SK-N-MC (cell line): Measurements from ENCODE around the gene MRPL55.

Source experiments
- DNase-seq: peaks from one replicate; pipeline ENCODE4 v3.0.0-alpha.2; 2011; ENCODE audit warnings: low read depth, low spot score
- H3K27ac ChIP-seq: fragments of 200-600 bp; sonication (generic); 2 replicates; pipeline ENCODE4 v1.5.1; 2016; ENCODE audit warnings: mixed run types
- H3K36me3 ChIP-seq: fragments of 200-600 bp; sonication (generic); 2 replicates; pipeline ENCODE4 v1.6.1; 2017; ENCODE audit warnings: antibody characterized with exemption, low read length, mixed read lengths; ENCODE audit not compliant: insufficient read depth
- H3K4me3 ChIP-seq: fragments of 200-600 bp; sonication (generic); 2 replicates; pipeline ENCODE4 v1.5.1; 2016
- H3K9ac ChIP-seq: fragments of 200-600 bp; sonication (generic); 2 replicates; pipeline ENCODE4 v1.8.0; 2017; ENCODE audit warnings: mixed run types, mixed read lengths; ENCODE audit not compliant: insufficient read length
- H3K9me3 ChIP-seq: fragments of 200-600 bp; sonication (generic); 2 replicates; pipeline ENCODE4 v1.6.1; 2017; ENCODE audit warnings: low read depth, mild to moderate bottlenecking, antibody characterized with exemption, low read length, moderate library complexity, mixed read lengths
- EZH2 ChIP-seq: fragments of 200-600 bp; sonication (generic); IDR thresholded peaks from one replicate; pipeline ENCODE4 v1.6.1; 2017; ENCODE audit warnings: antibody characterized with exemption
- FOXP2 ChIP-seq: optimal IDR thresholded peaks from 2 replicates; pipeline ENCODE3; 2011; ENCODE audit warnings: mild to moderate bottlenecking, moderate library complexity; ENCODE audit not compliant: insufficient read depth; ENCODE audit errors: extremely low read length, control extremely low read depth
- POLR2AphosphoS5 ChIP-seq: IDR thresholded peaks from 2 replicates; pipeline ENCODE4 v1.6.1; 2012; ENCODE audit warnings: mild to moderate bottlenecking, low read depth, low read length, borderline replicate concordance

MRPL55 gene

GRCh38 chr1:228071839-228072657 is 37.1 kb downstream of the MRPL55 start:
- Histone ChIP-seq H3K4me3 (no peak overlapping the region), H3K9ac (no peak overlapping the region), H3K36me3 (no peaks in the 10 kb centered on the region), H3K9me3 (no peaks in the 10 kb centered on the region), H3K27ac (no peak overlapping the region)
- TF ChIP-seq POLR2AphosphoS5 (no peak), EZH2 (no peak), FOXP2 (no peak)
- DNase-seq = no peak

- DNase-seq = no peak
- Histone ChIP-seq H3K4me3 (no peak overlapping the region), H3K9ac (no peak overlapping the region), H3K9me3 (no peaks in the 10 kb centered on the region), H3K27ac (no peak overlapping the region), H3K36me3 (no peaks in the 10 kb centered on the region)
- TF ChIP-seq EZH2 = no peak
- TF ChIP-seq FOXP2 = no peak
- TF ChIP-seq POLR2AphosphoS5 = no peak
Observed at GRCh38 chr1:228070851-228071250, 38.2 kb downstream of the MRPL55 start.

- no peak for DNase-seq
- Histone ChIP-seq H3K9ac (no peak overlapping the region), H3K4me3 (no peak overlapping the region), H3K9me3 (no peaks in the 10 kb centered on the region), H3K27ac (no peak overlapping the region), H3K36me3 (no peaks in the 10 kb centered on the region)
- TF ChIP-seq FOXP2 (no peak), EZH2 (no peak), POLR2AphosphoS5 (no peak)
Observed at GRCh38 chr1:228070173-228070572, 38.9 kb downstream of the MRPL55 start.

GRCh38 chr1:228068359-228068758 is 40.7 kb downstream of the MRPL55 start:
- TF ChIP-seq EZH2 (no peak), POLR2AphosphoS5 (no peak), FOXP2 (no peak)
- DNase-seq = no peak
- Histone ChIP-seq H3K9me3 (no peaks in the 10 kb centered on the region), H3K36me3 (no peaks in the 10 kb centered on the region), H3K27ac (no peak overlapping the region), H3K9ac (no peak overlapping the region), H3K4me3 (no peak overlapping the region)

- H3K36me3 ChIP-seq = no peaks in the 10 kb centered on the region
- DNase-seq = no peak
Observed at GRCh38 chr1:228066891-228067654, 42.0 kb downstream of the MRPL55 start.

GRCh38 chr1:228066416-228066815 is 42.7 kb downstream of the MRPL55 start:
- TF ChIP-seq EZH2 = no peak
- TF ChIP-seq POLR2AphosphoS5 = no peak
- no peak for TF ChIP-seq FOXP2
- H3K27ac ChIP-seq = no peak overlapping the region

More at GRCh38 chr1:228066891-228067654, 42.0 kb downstream of the MRPL55 start:
- no peak overlapping the region for H3K27ac ChIP-seq
- no peaks in the 10 kb centered on the region for H3K9me3 ChIP-seq
- H3K4me3 ChIP-seq = no peak overlapping the region
- TF ChIP-seq POLR2AphosphoS5 (no peak), EZH2 (no peak), FOXP2 (no peak)
- H3K9ac ChIP-seq = no peak overlapping the region

GRCh38 chr1:228065543-228066347 is 43.4 kb downstream of the MRPL55 start:
- no peak for TF ChIP-seq FOXP2
- no peak for TF ChIP-seq EZH2
- H3K36me3 ChIP-seq = no peaks in the 10 kb centered on the region
- no peak overlapping the region for H3K9ac ChIP-seq
- H3K27ac ChIP-seq = no peak overlapping the region
- no peak for DNase-seq
- H3K9me3 ChIP-seq = no peaks in the 10 kb centered on the region
- no peak overlapping the region for H3K4me3 ChIP-seq

More at GRCh38 chr1:228066416-228066815, 42.7 kb downstream of the MRPL55 start:
- H3K4me3 ChIP-seq = no peak overlapping the region
- H3K9me3 ChIP-seq = no peaks in the 10 kb centered on the region
- no peak overlapping the region for H3K9ac ChIP-seq
- H3K36me3 ChIP-seq = no peaks in the 10 kb centered on the region
- no peak for DNase-seq
